A673 (cell line): ENCODE data around the gene CRADD. TPM values are rescaled to one million over a fixed set of nuclear protein-coding genes. Genes with fewer than 3 reads are reported as not detected.

ENCODE experiments used
- BruUV-seq: library from RNA; stranded (reverse); fragments of 400-500 nt; replicated peaks from 2 replicates; lab custom pipeline; 2021; lab: Mats Ljungman, UMichigan
- CTCF ChIA-PET: fragments of 300-600 bp; sonication (Branson Sonifier 250); formaldehyde crosslinking; loops from one replicate; lab custom pipeline; 2022; ENCODE audit warnings: antibody characterized with exemption; lab: Charles Lee
- POLR2A ChIA-PET: fragments of 300-600 bp; sonication (Branson Sonifier 250); formaldehyde crosslinking; loops from one replicate; lab custom pipeline; 2022; ENCODE audit warnings: antibody characterized with exemption; ENCODE audit not compliant: low non-redundant PET; lab: Charles Lee
- DNase-seq: peaks from one replicate; pipeline ENCODE4 v3.0.0-alpha.2; 2015; ENCODE audit warnings: low spot score
- H3K27ac ChIP-seq: fragments of 200-600 bp; sonication (generic); 2 replicates; pipeline ENCODE4 v1.5.1; 2016; ENCODE audit warnings: mixed run types, low read depth, mild to moderate bottlenecking, mixed read lengths, antibody characterized with exemption, low read length; ENCODE audit not compliant: poor library complexity, severe bottlenecking
- H3K27me3 ChIP-seq: fragments of 200-600 bp; sonication (generic); replicated peaks from 2 replicates; pipeline ENCODE4 v1.6.1; 2017; ENCODE audit warnings: mixed run types, low read depth, mild to moderate bottlenecking, mixed read lengths, antibody characterized with exemption, low read length; ENCODE audit not compliant: insufficient read depth, poor library complexity
- H3K36me3 ChIP-seq: fragments of 200-600 bp; sonication (generic); 2 replicates; pipeline ENCODE4 v1.6.1; 2016; ENCODE audit warnings: mixed run types, mild to moderate bottlenecking, mixed read lengths, antibody characterized with exemption, low read length; ENCODE audit not compliant: insufficient read depth, poor library complexity, severe bottlenecking
- H3K4me1 ChIP-seq: fragments of 200-600 bp; sonication (generic); 2 replicates; pipeline ENCODE4 v1.6.1; 2017; ENCODE audit warnings: mixed run types, mild to moderate bottlenecking, mixed read lengths, antibody characterized with exemption, low read length; ENCODE audit not compliant: insufficient read depth, poor library complexity, severe bottlenecking
- H3K4me3 ChIP-seq: fragments of 200-600 bp; sonication (generic); 2 replicates; pipeline ENCODE4 v1.5.1; 2016; ENCODE audit warnings: low read depth, mixed run types, mild to moderate bottlenecking, mixed read lengths, low read length; ENCODE audit not compliant: poor library complexity, severe bottlenecking
- H3K9me3 ChIP-seq: fragments of 200-600 bp; sonication (generic); 2 replicates; pipeline ENCODE4 v1.6.1; 2016; ENCODE audit warnings: mixed run types, low read depth, mild to moderate bottlenecking, mixed read lengths, antibody characterized with exemption, low read length; ENCODE audit not compliant: poor library complexity, severe bottlenecking
- EZH2 ChIP-seq: fragments of 200-600 bp; sonication (generic); IDR thresholded peaks from 2 replicates; pipeline ENCODE4 v1.6.1; 2017; ENCODE audit warnings: borderline replicate concordance, low read depth, mild to moderate bottlenecking, mixed read lengths, antibody characterized with exemption, low read length; ENCODE audit not compliant: poor library complexity, severe bottlenecking
- intact Hi-C: fragments of 100-400 bp; cut with micrococcal nuclease; formaldehyde crosslinking; loops from one replicate; pipeline ENCODE4 v1.10.0; 2022; ENCODE audit not compliant: unreplicated experiment
- total RNA-seq: library from RNA; stranded (reverse); gene quantifications from 2 replicates; pipeline ENCODE4 v1.2.3, GENCODE V29; 2021
- TF ChIP-seq, protein P1 (sequence below): fragments of 300-800, 200-600 bp; sonication (generic); conservative IDR thresholded peaks from 2 replicates; pipeline ENCODE4 v1.5.1; 2017; ENCODE audit warnings: low read depth, mild to moderate bottlenecking, antibody characterized with exemption, low read length, moderate library complexity, mixed read lengths

The CRADD gene
- total RNA-seq, 1 experiment from 2014 or later, result 9.1 TPM

DNA sequence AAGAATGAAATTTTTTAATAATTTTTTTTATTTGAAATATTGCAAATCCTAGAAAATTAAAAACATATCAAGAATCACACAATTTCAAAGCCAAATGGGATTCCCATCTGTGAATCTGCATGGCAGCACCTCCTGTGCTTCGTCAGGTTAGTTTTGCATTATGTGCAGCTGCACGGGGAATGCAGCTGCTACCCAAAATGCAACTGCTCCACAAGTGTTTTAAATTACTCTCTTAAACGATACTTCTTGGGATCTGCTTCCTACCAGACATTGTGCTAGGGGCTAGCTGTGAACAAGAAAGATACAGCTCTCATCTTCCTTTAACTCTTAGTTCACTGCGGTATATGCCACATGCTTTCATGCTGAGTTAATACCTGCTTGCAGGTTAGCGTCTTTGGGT lies 154.2 kb downstream of the CRADD start:
- Histone ChIP-seq H3K9me3 (no peaks in the 10 kb centered on the region), H3K27ac (no peak overlapping the region), H3K4me3 (no peak overlapping the region), H3K27me3 (no peaks in the 10 kb centered on the region), H3K36me3 (no peaks in the 10 kb centered on the region), H3K4me1 (no peaks in the 10 kb centered on the region)
- TF ChIP-seq EZH2, result no peak
- TF ChIP-seq, protein P1, sequence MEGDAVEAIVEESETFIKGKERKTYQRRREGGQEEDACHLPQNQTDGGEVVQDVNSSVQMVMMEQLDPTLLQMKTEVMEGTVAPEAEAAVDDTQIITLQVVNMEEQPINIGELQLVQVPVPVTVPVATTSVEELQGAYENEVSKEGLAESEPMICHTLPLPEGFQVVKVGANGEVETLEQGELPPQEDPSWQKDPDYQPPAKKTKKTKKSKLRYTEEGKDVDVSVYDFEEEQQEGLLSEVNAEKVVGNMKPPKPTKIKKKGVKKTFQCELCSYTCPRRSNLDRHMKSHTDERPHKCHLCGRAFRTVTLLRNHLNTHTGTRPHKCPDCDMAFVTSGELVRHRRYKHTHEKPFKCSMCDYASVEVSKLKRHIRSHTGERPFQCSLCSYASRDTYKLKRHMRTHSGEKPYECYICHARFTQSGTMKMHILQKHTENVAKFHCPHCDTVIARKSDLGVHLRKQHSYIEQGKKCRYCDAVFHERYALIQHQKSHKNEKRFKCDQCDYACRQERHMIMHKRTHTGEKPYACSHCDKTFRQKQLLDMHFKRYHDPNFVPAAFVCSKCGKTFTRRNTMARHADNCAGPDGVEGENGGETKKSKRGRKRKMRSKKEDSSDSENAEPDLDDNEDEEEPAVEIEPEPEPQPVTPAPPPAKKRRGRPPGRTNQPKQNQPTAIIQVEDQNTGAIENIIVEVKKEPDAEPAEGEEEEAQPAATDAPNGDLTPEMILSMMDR, result no peak
- no TSS peak for BruUV-seq
- CTCF ChIA-PET, result no interaction called here
- POLR2A ChIA-PET, result no interaction called here
- DNase-seq, result no peak
- intact Hi-C loops, result no loop called here

DNA sequence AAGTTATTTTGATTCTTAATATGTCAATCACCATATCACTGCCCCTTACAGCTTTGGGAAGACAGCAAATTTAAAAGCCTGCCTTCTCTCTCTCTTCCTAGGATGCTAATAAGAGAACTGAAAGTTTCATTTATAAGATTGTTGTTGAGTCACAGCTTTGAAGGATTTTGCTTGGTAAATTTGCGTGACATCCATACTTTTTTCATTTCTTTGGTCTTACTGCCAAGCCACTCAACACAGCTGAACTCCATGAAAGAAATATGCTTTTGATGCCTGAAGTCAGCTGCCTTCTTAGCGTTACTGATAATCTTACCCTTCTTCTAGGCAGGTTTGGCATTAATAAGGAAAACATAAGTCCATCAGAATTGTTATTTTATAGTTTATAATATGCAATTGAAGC lies 155.0 kb downstream of the CRADD start:
- ChIA-PET CTCF (no interaction called here), POLR2A (no interaction called here)
- Histone ChIP-seq H3K36me3 (no peaks in the 10 kb centered on the region), H3K4me1 (no peaks in the 10 kb centered on the region), H3K9me3 (no peaks in the 10 kb centered on the region), H3K27ac (no peak overlapping the region), H3K27me3 (no peaks in the 10 kb centered on the region), H3K4me3 (no peak overlapping the region)
- intact Hi-C loops, result no loop called here
- no peak for DNase-seq
- BruUV-seq, result no TSS peak
- TF ChIP-seq, protein P1, result no peak
- TF ChIP-seq EZH2, result no peak

DNA sequence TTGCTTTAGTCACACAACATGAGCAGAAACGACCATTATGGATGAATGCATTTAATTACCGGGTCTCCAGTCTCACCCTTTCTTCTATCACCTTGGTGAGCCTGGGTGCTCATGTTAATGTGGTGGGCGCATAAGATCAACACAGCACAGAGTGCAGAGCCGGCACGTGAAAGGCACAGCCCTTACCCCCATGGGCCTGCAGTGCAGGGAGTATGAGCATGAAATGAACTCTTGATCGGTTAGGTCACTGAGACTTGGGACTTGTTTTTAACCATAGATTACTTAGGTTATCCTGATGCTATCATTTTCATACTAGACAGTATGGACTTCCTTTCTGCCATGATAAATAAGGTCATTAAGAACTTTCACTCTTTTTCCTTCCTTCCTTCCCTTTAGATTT lies 156.8 kb downstream of the CRADD start:
- POLR2A ChIA-PET, result no interaction called here
- H3K9me3 ChIP-seq, result no peaks in the 10 kb centered on the region
- TF ChIP-seq, protein P1, result no peak
- no peak for TF ChIP-seq EZH2
- no TSS peak for BruUV-seq
- no peaks in the 10 kb centered on the region for H3K27me3 ChIP-seq
- H3K4me1 ChIP-seq, result no peaks in the 10 kb centered on the region
- no peak overlapping the region for H3K4me3 ChIP-seq
- H3K36me3 ChIP-seq, result no peaks in the 10 kb centered on the region
- CTCF ChIA-PET, result no interaction called here
- no peak overlapping the region for H3K27ac ChIP-seq
- intact Hi-C loops, result no loop called here
- no peak for DNase-seq
